Left lung (tissue), 10 donors: Measurements from ENCODE around the gene TBX2. TPM values are rescaled to one million over a fixed set of nuclear protein-coding genes. Genes with fewer than 3 reads are reported as not detected.
"Not testable (repeated sequence)": the region's sequence is repeated elsewhere in the genome, so short reads cannot be mapped to it uniquely, and the experiment has no call there.

Source experiments
- ATAC-seq: fragments of 200-7000 bp; cut with Tn5 transposase; one replicate; pipeline ENCODE4 v1.9.1; 2020; ENCODE audit warnings: moderate library complexity
- DNase-seq, 4 donors: peaks; one replicate each; pipeline ENCODE4 v3.0.0-alpha.2; 2013 to 2020
- H3K27ac ChIP-seq, 2 donors: fragments of 200-600 bp; sonication (generic) in 1 of 2; one replicate each; pipeline versions ENCODE4 v1.5.0 to v1.8.0; 2020 to 2021
- H3K27me3 ChIP-seq, 2 donors: fragments of 200-600 bp; sonication (generic) in 1 of 2; one replicate each; pipeline versions ENCODE4 v1.5.0 to v1.8.0; 2020 to 2021
- H3K36me3 ChIP-seq, 2 donors: fragments of 200-600 bp; sonication (generic) in 1 of 2; one replicate each; pipeline versions ENCODE4 v1.5.0 to v1.8.0; 2020 to 2021
- H3K4me1 ChIP-seq, 2 donors: fragments of 200-600 bp; one replicate each; pipeline ENCODE4 v1.8.0; 2021
- H3K4me3 ChIP-seq, 2 donors: fragments of 200-600 bp; sonication (generic) in 1 of 2; one replicate each; pipeline versions ENCODE4 v1.5.0 to v1.8.0; 2020 to 2021; ENCODE audit warnings: mild to moderate bottlenecking in 1 of 2
- H3K9me3 ChIP-seq, 2 donors: fragments of 200-600 bp; sonication (generic) in 1 of 2; one replicate each; pipeline versions ENCODE4 v1.5.0 to v1.8.0; 2020 to 2021
- intact Hi-C, 2 donors: fragments of 100-400 bp; cut with DNase I; formaldehyde crosslinking; loops; one replicate each; pipeline versions ENCODE4 v1.11.2 to v1.14.2; 2022
- polyA plus RNA-seq, 6 donors: library from polyadenylated mRNA; unstranded; fragments of 120-200 nt; gene quantifications; one replicate each; pipeline ENCODE4 v1.2.1, GENCODE V29; 2013; ENCODE audit not compliant: insufficient read length in 6 of 6
- total RNA-seq, 2 donors: library from RNA; stranded (reverse); fragmentation: NEBNext Ultra II Directional; extraction: Animal tissue kit (Norgen Biotek cat#: 25700); gene quantifications; one replicate each; pipeline ENCODE4 v1.2.1, GENCODE V29; 2021
- TF ChIP-seq, protein P1 (sequence below), 2 donors: fragments of 200-600 bp; sonication (generic) in 1 of 2; IDR thresholded peaks; one replicate each; pipeline versions ENCODE4 v1.5.0 to v1.8.0; 2021; ENCODE audit warnings: antibody characterized with exemption in 2 of 2
- donor health status: DM: no; HTN: yes; CAD: no.
- donor health status: DM: no; HTN: no; CAD: no.

The TBX2 gene
- total and polyA plus RNA-seq, 8 donors: 104 to 258 (median 166) TPM

DNA sequence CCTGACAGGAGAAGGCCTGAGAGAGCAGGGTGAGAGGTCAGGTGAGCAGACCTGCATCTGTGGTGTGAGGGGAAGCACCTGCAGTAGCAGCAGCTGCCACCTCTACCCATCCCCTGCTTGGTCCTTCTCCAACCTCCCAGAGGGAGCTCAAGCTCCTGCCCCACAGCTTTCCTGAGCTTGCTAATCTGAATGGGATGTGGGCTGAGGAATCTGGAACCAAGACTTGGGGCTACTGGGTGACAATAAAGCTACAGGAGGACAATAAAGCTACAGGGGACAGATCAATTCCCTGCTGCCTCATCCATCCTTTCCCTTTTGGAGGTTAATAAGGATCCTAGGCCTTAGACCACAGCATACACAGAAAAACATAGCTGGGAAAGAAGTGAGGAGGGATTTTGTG lies 47.7 kb downstream of the TBX2 start:
- Histone ChIP-seq H3K27me3 (peaks cover 21 to 79% of the 10 kb centered on the region in 2 donors), H3K4me1 (peaks cover 9 to 12% of the 10 kb centered on the region in 2 donors), H3K4me3 (no peak overlapping the region), H3K36me3 (no peaks in the 10 kb centered on the region), H3K27ac (no peak overlapping the region), H3K9me3 (no peaks in the 10 kb centered on the region)
- TF ChIP-seq, protein P1, sequence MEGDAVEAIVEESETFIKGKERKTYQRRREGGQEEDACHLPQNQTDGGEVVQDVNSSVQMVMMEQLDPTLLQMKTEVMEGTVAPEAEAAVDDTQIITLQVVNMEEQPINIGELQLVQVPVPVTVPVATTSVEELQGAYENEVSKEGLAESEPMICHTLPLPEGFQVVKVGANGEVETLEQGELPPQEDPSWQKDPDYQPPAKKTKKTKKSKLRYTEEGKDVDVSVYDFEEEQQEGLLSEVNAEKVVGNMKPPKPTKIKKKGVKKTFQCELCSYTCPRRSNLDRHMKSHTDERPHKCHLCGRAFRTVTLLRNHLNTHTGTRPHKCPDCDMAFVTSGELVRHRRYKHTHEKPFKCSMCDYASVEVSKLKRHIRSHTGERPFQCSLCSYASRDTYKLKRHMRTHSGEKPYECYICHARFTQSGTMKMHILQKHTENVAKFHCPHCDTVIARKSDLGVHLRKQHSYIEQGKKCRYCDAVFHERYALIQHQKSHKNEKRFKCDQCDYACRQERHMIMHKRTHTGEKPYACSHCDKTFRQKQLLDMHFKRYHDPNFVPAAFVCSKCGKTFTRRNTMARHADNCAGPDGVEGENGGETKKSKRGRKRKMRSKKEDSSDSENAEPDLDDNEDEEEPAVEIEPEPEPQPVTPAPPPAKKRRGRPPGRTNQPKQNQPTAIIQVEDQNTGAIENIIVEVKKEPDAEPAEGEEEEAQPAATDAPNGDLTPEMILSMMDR (IDR thresholded peaks at IDR 0.05): no peak
- intact Hi-C loops: no loop called here
- ATAC-seq (no peak), DNase-seq (no peak)

DNA sequence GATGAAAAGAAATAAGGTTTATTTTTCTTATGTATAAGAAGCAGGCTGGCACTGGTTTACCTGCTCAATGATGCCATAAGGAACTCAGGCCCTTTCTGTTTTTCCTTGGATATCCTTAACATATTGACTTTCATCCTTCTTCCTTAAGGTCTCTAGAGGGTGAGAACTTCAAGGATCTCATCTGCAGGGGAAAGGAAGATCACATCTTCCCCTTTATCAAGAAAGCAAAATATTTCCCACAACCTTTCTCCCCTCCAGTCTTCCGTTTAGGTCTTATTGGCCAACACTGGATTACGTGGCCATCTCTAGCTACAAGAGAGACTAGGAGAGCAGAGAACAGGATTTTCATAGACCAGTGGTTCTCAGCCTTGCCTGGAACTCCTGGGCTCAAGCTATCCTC lies 48.4 kb downstream of the TBX2 start:
- no peaks in the 10 kb centered on the region for H3K36me3 ChIP-seq
- no peak overlapping the region for H3K4me3 ChIP-seq
- TF ChIP-seq, protein P1 (IDR thresholded peaks at IDR 0.05): no peak
- ATAC-seq: no peak
- peaks cover 27 to 86% of the 10 kb centered on the region in 2 donors for H3K27me3 ChIP-seq
- peaks cover 11 to 14% of the 10 kb centered on the region in 2 donors for H3K4me1 ChIP-seq
- intact Hi-C loops: no loop called here
- no peak for DNase-seq
- H3K9me3 ChIP-seq: no peaks in the 10 kb centered on the region
- H3K27ac ChIP-seq: no peak overlapping the region

DNA sequence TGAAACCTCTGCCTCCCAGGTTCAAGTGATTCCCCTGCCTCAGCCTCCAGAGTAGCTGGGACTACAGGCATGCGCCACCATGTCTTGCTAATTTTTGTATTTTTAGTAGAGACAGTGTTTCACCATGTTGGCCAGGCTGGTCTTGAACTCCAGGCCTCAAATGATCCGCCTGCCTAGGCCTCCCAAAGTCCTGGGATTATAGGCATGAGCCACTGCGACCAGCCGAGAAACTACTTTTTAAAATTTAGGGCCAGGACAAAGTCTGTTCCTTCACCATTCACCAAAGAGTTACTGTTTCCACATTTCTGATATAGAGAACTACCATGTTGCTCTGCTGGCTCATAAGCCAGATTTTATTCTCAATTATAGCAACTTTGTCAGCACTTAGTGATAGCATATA lies 49.5 kb downstream of the TBX2 start:
- peaks cover 11 to 14% of the 10 kb centered on the region in 2 donors for H3K4me1 ChIP-seq
- DNase-seq, H3K27ac ChIP-seq, H3K4me3 ChIP-seq, ATAC-seq, intact Hi-C loops, H3K36me3 ChIP-seq, H3K9me3 ChIP-seq: not testable (repeated sequence)
- peaks cover 31 to 97% of the 10 kb centered on the region in 2 donors for H3K27me3 ChIP-seq

DNA sequence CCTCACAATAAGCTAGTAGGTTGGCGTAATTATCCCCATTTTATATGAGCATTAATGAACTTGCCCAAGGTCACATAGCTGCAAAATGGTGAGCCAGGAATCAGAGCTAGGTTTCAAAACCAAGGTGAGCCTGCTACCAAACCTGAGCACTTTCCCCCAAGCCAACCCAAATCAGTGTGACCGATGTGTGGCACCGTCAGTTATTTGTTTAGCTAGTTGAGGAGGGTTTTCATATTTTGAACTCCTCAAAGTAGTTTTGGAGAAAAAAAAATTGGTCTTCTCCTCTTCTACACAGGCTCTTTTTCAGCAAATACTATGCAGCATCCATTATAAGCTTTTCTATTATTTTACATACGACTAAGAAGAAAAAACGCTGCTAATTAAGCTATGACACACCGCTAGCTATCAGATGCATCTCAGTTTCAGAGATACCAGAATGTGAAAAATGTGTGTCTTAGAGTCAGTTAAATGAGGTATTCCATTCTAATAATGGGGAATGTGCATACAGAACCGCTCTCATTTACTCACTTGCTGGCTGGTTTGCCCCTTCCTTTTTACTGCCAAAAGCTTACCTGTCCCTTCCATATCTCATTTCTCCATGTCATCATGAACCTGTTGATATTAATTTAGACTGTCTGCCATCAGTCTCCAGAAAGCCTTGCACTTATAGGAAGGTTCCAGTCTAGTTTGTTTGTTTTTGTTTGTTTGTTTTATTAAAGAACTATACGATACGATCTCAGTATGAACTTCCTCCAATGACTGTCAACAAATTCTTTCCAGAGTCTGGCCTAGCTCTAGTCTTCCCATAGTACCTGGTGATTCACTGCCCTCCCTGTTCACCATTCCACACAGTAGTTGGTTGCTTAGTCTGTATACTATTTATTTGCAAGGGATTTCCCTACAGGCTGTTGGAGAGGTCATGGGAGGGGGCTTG lies 50.3 kb downstream of the TBX2 start:
- intact Hi-C loops: no loop called here
- H3K27ac ChIP-seq: no peak overlapping the region
- peaks cover 11 to 14% of the 10 kb centered on the region in 2 donors for H3K4me1 ChIP-seq
- no peak for ATAC-seq
- no peak overlapping the region for H3K4me3 ChIP-seq
- TF ChIP-seq, protein P1 (IDR thresholded peaks at IDR 0.05): no peak
- no peaks in the 10 kb centered on the region for H3K9me3 ChIP-seq
- DNase-seq: no peak
- H3K36me3 ChIP-seq: no peaks in the 10 kb centered on the region
- peaks cover 40 to 97% of the 10 kb centered on the region in 2 donors for H3K27me3 ChIP-seq

DNA sequence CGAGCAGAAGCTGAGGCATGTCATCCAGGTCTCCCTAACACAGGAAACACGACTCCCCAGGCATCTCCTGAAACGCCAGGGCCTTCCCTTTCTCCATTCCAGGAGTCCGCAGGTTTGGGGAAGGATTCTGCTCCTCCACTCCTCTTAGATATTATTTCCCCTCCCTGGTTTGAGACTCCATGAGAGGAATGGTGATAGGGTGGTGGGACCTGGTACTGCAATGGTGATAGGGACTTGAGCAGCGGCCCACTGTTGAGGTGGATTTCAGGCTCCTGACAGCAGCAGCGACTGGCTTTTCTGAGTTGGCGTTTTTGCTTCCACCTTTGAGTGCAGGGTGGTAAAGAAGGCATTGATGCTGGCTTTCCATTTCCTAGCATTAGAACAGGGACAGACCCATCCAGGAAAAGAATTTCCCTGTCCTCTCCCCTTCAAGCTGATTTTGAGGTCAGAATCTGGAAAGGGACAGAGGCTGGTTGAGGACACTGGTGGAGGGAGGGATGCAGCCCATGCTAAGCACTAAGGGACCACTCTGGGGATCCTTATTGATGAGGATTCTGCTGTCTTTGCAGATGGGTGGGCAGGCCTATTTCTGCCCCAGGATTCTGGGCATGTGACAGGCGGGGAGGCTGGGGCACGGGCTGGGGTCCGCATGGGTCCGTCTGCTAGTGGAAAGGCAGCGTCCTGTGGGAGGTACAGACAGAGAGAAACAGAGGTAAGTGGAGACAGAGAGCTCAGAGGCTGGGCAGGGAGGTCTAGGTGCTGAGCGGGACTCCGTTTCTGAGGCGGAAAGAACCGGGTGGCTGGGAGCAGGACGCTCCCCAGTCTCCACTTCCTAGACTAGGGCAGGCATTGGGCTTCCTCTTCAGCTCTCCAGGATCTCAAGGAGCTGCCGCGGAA lies 51.2 kb downstream of the TBX2 start:
- Histone ChIP-seq H3K4me3 (peak overlapping the region in 1 of 2 donors; percentile 35), H3K27me3 (peaks cover 49 to 97% of the 10 kb centered on the region in 2 donors)
- intact Hi-C loops: no loop called here

More for the DNA sequence above, 51.2 kb downstream of the TBX2 start:
- peak overlapping the region; percentile 75 to 86 for H3K27ac ChIP-seq
- H3K36me3 ChIP-seq: no peaks in the 10 kb centered on the region
- no peaks in the 10 kb centered on the region for H3K9me3 ChIP-seq
- no peak for DNase-seq
- peaks cover 11 to 14% of the 10 kb centered on the region in 2 donors for H3K4me1 ChIP-seq
- TF ChIP-seq, protein P1 (IDR thresholded peaks at IDR 0.05): no peak
- ATAC-seq: no peak
